ENCODE data around the gene PIK3R2.
A peak's percentile ranks its signal among the peaks of the same experiment; 100 is the strongest.
"Not testable (repeated sequence)": the region's sequence is repeated elsewhere in the genome, so short reads cannot be mapped to it uniquely, and the experiment has no call there.

Gene PIK3R2

GRCh38 chr19:18205200-18205892, 52.4 kb downstream of the PIK3R2 start:
- DNase-seq: peak; percentile 7

- DNase-seq: no peak
Measured at GRCh38 chr19:18206018-18206417, 53.1 kb downstream of the PIK3R2 start.

DNA sequence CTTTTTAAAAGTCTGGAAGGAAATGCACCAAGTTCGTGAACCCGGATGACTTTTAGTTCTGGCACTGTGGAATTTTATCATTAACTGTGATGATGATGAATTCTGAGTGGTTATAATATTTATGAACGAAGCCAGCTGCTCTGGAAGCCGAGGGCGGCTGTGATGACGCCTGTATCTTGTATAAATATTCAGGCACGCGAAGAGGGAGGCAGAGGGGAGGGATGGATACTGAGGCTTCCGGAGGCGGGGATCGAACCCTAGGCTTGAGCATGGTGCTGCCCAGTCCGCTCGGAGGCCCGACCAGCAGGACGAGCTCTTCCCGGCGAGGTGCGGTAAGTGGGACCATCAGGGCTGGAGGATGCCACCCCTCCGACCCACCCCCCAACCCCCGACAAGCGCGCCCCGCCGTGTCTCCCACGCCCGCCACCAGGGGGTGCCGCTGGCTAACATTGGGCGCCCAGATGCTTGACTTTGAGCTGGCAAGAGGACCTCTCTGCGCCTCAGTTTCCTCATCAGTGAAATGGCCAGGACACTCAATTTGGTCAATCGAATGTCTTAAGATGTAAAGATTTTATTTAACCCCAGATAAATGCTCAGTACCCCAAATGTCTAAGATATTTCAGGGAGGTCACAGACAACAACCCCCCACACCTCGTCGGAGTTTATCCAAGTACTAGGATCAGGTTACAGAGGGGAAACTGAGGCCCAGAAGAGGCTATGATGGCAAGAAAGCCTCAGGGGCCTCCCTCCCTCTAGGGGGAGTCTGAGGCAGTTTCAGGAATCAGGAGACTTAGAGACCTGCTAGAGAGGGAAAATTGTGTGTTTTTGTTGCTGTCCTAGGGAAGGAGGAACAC, 55.4 kb downstream of the PIK3R2 start:
- DNase-seq: no peak

DNA sequence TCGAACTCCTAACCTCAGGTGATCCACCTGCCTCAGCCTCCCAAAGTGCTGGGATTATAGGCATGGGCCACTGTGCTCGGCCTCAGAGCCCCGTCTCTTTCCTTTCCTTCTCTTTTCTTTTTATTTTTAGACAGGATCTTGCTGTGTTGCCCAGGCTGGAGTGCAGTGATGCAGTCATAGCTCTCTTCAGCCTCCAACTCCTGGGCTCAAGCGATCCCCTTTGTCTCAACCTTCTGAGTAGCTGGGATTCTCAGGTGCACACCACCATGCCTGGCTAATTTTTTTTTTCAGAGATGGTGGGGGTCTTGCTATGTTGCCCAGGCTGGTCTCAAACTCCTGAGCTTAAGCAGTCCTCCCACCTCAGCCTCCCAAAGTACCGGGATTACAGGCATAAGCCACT, 56.9 kb downstream of the PIK3R2 start:
- DNase-seq: not testable (repeated sequence)

DNA sequence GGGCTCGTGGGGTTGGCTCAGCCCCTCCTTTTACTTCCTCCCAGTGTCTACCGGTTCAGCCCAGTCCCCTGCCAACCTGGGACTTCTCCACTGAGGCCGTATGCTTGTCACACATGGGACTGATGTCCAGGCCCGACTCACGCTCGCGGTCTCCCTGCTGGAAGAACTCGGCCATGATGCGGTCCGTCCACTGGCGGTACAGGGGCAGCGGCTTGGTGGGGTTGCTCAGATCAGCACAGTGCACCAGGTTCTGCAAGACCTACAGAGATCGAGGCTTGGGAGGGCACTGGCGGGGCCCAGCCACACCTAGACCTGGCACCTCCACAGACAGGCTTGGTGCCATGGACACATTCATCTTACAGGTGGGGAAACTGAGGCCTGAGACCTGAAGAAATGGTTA, 58.7 kb downstream of the PIK3R2 start:
- DNase-seq: no peak

GRCh38 chr19:18214779-18215433, 61.9 kb downstream of the PIK3R2 start:
- no peak for DNase-seq

- DNase-seq: no peak
Measured at GRCh38 chr19:18216789-18217188, 63.8 kb downstream of the PIK3R2 start.

- no peak for DNase-seq
Measured at GRCh38 chr19:18218159-18218558, 65.2 kb downstream of the PIK3R2 start.

DNA sequence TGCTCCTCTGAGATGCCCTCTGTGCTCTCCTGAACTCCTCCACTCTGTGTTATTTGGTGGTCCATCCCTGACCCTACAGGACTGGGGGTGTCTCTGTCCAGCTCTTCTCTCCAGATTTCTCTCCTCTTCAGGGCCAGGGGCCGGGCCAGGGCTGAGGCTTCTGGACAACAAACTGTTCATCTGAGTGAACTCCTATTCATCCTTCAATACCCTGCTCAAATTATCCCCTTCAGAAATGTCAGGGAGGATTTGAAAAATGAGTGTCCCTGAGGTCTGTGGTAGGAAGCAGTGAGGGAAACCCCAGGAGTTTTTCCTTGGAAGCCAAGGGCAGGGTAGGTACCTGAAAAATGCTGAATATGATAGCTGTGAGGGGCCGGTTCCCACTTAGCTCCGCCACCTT, 65.6 kb downstream of the PIK3R2 start:
- DNase-seq: no peak
